DMS114 treated with DMSO at 0.1 percent for 48 hours (cell line): ENCODE measurements around the gene DOK5.

Source experiments
- DNase-seq: peaks from one replicate; lab custom pipeline; 2025; ENCODE audit not compliant: unreplicated experiment; lab: John Stamatoyannopoulos, UW

Gene DOK5

DNA sequence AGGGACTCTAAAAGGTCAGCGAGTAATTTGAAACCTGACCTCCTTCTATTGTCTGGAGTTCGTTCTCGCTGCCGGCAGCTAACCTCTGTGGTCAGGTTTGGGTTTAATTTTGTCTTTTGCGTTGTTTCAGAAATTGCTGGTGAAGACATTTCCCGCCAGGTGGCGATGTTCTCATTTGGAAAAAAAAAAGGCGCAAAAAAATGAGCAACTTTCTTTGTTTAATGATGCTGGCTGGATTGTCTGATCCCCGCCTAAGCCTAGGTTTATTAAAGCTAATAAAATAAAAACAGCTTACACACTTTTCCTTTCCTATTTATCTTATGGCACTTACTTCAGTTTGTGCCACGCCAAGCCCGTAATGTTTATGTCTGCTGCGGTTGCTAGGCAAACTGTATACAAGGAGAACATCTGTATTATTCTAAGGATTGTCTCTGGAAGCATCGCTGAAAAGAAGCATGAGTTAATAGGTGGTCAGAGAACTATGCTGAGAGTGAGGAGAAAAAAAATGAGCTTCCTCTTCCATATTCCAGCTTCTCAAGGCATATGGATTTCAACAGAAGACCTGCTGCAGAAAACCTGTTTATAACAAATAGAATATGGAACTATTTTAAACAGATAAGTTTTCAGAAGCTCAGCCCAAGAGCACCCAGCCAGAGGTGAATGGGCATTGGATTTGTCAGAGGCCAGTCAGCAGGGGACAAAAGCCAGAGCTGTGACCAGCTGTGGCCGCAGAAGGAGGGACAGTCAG lies 205.7 kb downstream of the DOK5 start:
- DNase-seq, result no peak

DNA sequence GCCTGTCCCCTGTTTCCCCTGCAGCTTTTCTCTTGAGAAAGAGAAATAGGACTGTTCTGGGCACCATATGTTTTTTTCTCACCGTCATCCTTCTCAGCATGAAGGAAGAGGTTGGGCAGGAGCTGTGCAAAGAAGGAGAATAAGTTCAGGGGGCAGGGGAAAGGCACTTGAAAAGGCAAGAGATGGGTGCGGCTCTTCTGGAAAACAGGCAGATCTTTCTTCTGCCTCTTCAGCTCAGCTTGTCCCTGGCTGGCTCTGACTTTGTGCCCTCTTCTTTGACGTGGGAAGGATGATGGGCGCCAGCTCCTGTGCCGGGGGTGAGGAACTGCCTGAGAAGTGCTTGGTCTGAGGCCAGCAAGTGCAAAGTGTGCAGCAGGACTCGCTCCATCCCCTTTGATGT lies 206.5 kb downstream of the DOK5 start:
- no peak for DNase-seq

DNA sequence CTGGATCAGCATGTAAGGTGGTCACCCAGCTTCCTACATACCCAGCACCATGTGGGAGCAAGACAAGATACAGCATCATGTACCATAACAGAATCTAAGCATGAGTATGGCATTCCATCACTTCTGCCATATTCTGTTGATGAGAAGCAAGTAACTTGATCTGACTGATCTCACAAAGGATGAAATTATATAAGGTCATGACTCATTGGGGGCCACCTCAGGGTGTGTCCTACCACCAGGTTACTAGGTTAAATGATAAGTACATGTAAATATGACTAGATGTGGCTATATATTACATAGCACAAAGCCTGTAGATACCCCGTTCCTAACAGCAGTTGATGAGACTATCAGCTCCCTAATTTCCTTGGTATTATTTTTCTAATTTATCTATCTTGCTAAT lies 213.1 kb downstream of the DOK5 start:
- no peak for DNase-seq

- DNase-seq, result no peak
These were observed 214.9 kb downstream of the DOK5 start for GRCh38 chr20:54690323-54690722.

DNA sequence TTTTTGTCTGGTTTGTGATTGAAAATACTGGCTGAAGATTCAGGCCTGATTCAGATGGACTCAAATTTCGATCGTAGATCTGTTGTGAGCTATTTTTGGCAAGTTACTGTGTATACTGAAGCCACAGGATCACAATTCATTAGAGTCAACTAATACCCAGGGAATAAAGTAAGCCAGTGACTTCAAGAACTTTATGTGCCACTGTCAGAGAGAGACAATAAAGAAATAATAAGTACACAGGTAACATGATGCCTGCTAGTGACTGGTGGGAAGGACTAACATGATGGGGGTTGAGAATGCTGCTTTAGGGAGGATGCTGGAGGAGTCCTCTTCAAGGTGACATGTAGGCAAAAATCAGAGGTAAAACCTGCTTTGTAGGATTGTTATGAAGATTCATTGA lies 215.9 kb downstream of the DOK5 start:
- DNase-seq, result no peak

DNA sequence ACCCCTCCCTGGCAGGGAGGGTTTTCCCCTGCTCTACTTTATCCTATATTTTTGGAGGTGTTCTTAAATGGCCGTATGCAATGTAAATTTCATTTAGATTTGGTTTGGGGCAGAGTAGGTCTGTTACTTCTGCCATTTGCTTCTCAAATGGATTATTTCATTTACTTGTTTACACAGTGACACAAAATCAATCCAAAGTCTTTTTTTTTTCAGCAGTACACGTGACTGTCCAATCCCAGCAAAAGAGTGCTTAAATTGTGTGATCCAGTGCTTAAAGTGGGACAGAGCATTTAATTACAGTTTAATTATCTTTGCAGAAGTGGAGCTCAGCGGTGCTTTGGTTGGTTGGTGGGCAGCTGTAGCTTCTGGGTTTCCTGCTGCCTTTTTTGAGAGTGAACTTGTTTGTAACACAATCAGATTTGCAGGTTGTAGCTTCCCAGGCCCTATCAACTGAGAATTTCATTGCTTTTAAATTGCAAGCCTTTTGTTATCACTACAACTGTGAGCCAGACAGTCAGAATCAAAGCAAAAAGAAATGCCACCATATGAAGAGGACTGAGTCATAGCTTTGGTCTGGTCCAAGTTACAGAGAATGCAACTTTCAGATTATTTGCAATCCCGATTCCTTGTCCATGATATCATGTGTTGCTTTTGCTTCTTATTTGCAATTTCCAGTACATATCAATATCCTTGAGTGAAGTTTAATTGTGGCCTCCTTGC lies 216.9 kb downstream of the DOK5 start:
- no peak for DNase-seq

DNA sequence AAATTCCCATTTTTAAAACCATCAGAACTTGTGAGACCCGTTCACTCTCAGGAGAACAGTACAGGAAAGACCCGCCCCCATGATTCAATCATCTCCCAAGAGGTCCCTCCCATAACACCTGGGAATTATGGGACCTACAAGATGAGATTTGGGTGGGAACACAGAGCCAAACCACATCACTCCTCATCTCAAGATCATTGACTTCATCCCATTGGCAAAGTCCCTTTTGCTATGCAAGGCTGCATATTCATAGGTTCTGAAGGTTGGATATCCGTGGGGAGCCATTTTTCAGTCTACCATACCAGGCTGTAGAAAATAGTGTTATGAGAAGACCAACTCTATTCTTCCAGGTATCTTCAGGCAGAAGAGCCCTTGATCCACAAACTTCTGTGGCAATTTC lies 219.1 kb downstream of the DOK5 start:
- no peak for DNase-seq

GRCh38 chr20:54698373-54698772 lies 223.0 kb downstream of the DOK5 start:
- no peak for DNase-seq
